Aorta (tissue), 5 donors: ENCODE data around the gene LIX1L. TPM values are rescaled to one million over a fixed set of nuclear protein-coding genes. Genes with fewer than 3 reads are reported as not detected.
A peak's percentile ranks its signal among the peaks of the same experiment; 100 is the strongest.

ENCODE experiments used
- ATAC-seq: fragments of 200-7000 bp; cut with Tn5 transposase; one replicate; pipeline ENCODE4 v1.9.1; 2022; ENCODE audit warnings: moderate library complexity; ENCODE audit not compliant: low FRiP score
- DNase-seq, 2 donors: peaks; one replicate each; pipeline ENCODE4 v3.0.0-alpha.2; 2020
- H3K27ac ChIP-seq, 2 donors: one replicate each; pipeline ENCODE4 v1.5.1; 2013; ENCODE audit warnings: low read length in 2 of 2, mild to moderate bottlenecking in 2 of 2, moderate library complexity in 2 of 2, control low read depth in 1 of 2, inconsistent platforms in 1 of 2, low read depth in 1 of 2
- H3K27me3 ChIP-seq, 2 donors: one replicate each; pipeline ENCODE4 v1.6.1; 2013; ENCODE audit warnings: control low read depth in 1 of 2, low read length in 1 of 2, mild to moderate bottlenecking in 1 of 2, moderate library complexity in 1 of 2; ENCODE audit not compliant: insufficient read depth in 2 of 2, control insufficient read depth in 1 of 2
- H3K36me3 ChIP-seq, 2 donors: one replicate each; pipeline ENCODE4 v1.6.1; 2013; ENCODE audit warnings: control low read depth in 1 of 2, low read length in 1 of 2, mild to moderate bottlenecking in 1 of 2; ENCODE audit not compliant: insufficient read depth in 2 of 2, control insufficient read depth in 1 of 2
- H3K4me1 ChIP-seq, 2 donors: one replicate each; pipeline ENCODE4 v1.6.1; 2013; ENCODE audit warnings: low read length in 2 of 2, control low read depth in 1 of 2, mild to moderate bottlenecking in 1 of 2, moderate library complexity in 1 of 2; ENCODE audit not compliant: insufficient read depth in 2 of 2, control insufficient read depth in 1 of 2
- H3K4me3 ChIP-seq, 2 donors: one replicate each; pipeline ENCODE4 v1.5.1; 2013; ENCODE audit warnings: low read length in 2 of 2, control low read depth in 1 of 2, mild to moderate bottlenecking in 1 of 2
- H3K9me3 ChIP-seq: one replicate; pipeline ENCODE4 v1.6.1; 2013; ENCODE audit warnings: mild to moderate bottlenecking, low read length; ENCODE audit not compliant: control insufficient read depth
- WGBS, 2 donors: extraction: QIAGEN DNeasy Blood & Tissue Kit; methylation state at CpG; one replicate each; pipeline ENCODE4 v1.1.7; 2013; 5-methylcytosine and 5-hydroxymethylcytosine counted together
- intact Hi-C, 2 donors: fragments of 100-400 bp; cut with DNase I; formaldehyde crosslinking; loops; one replicate each; pipeline versions ENCODE4 v1.14.2 to v1.15.0; 2022
- long read RNA-seq, 2 donors: library from polyadenylated mRNA; unstranded; transcript quantifications; one replicate each; pipeline ENCODE4 v2.0.0, GENCODE V29; 2020 to 2021
- polyA plus RNA-seq, 2 donors: library from polyadenylated mRNA; stranded (reverse); fragments of 200-250 nt; gene quantifications; one replicate each; pipeline ENCODE4 v1.2.3, GENCODE V29; 2013
- total RNA-seq, 2 donors: library from RNA; stranded (reverse); fragmentation: NEBNext Ultra II Directional; extraction: Animal tissue kit (Norgen Biotek cat#: 25700); gene quantifications; one replicate each; pipeline ENCODE4 v1.2.1, GENCODE V29; 2021
- donor health status: healthy with polysubstance abuse.
- donor health status: Bipolar disorder and iron deficiency.
- donor health status: DM: no; HTN: no; CAD: no.
- donor health status: DM: no; HTN: no; CAD: no.
- donor health status: DM: yes; HTN: yes; CAD: no.

LIX1L gene
- total RNA-seq, result 10 to 100 TPM; 53.2 to 60.0 TPM
- 10 to 100 TPM; 18.0 to 29.3 TPM for polyA plus RNA-seq
- long read RNA-seq, donor 1, partial matches to known transcripts, result 2 of 24 reads
- long read RNA-seq, donor 1, other reads (novel, unspliced or antisense), result 21 of 24 reads
- long read RNA-seq, donor 2, transcript LIX1L-201 (6 exons, 3,975 nt), result major isoform, 7 of 19 reads
- long read RNA-seq, donor 2, partial matches to known transcripts, result 1 of 19 reads
- long read RNA-seq, donor 2, other reads (novel, unspliced or antisense), result 11 of 19 reads

- ATAC-seq (peak; percentile 92), DNase-seq (peak; percentile 98)
- 0% methylated on average over 48 to 60 of the region's 60 CpGs for WGBS, 2 donors
- Histone ChIP-seq H3K9me3 (no peaks in the 10 kb centered on the region), H3K4me1 (peaks cover 3 to 4% of the 10 kb centered on the region in 2 donors), H3K36me3 (no peaks in the 10 kb centered on the region), H3K27me3 (no peaks in the 10 kb centered on the region), H3K27ac (peak within 1 kb of the TSS; percentile 89 to 97), H3K4me3 (peak within 1 kb of the TSS; percentile 64 to 97)
- intact Hi-C loops, result loop anchor here in 1 of 2 donors (2.0 to 10.0 kb wide), 3 partner anchors 31 to 83 kb away; partner anchors contain the start of genes PEX11B and RBM8A
Measured at GRCh38 chr1:145957443-145958319, at the start of gene LIX1L. Gene LIX1L (minus strand): TSS chr1:145958017. CDS start chr1:145957927, 90 bp downstream.

DNA sequence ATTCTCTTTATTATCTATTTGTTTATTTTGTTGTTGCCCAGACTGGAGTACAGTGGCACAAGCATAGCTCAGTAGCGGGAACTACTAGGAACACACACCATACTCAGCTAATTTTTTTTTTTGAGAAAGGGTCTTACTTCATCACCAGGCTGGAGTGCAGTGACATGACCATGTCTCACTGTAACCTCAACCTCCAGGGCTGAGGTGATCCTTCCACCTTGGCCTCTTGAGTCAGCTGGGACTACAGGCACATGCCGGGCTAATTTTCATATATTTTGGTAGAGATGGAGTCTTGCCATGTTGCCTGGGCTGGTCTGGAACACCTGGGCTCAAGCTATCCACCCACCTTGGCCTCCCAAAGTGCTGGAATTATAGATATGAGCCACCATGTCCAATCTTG is 43.9 kb upstream of the LIX1L start:
- Histone ChIP-seq H3K27ac (no peak overlapping the region), H3K36me3 (no peaks in the 10 kb centered on the region), H3K4me1 (no peaks in the 10 kb centered on the region), H3K9me3 (no peaks in the 10 kb centered on the region), H3K4me3 (no peak overlapping the region), H3K27me3 (no peaks in the 10 kb centered on the region)
- intact Hi-C loops, result no loop called here
- DNase-seq (no peak), ATAC-seq (no peak)
- 98% methylated on average over 2 of the region's 2 CpGs for WGBS, 2 donors

GRCh38 chr1:145999321-146000024 is 41.7 kb upstream of the LIX1L start:
- no peaks in the 10 kb centered on the region for H3K27me3 ChIP-seq
- 1 to 3% methylated on average over 5 of the region's 5 CpGs for WGBS, 2 donors
- DNase-seq (no peak), ATAC-seq (no peak)
- H3K4me1 ChIP-seq, result peaks cover 0 to 3% of the 10 kb centered on the region in 2 donors
- peak overlapping the region in 1 of 2 donors; percentile 69 for H3K27ac ChIP-seq
- intact Hi-C loops, result no loop called here
- H3K4me3 ChIP-seq, result no peak overlapping the region
- H3K36me3 ChIP-seq, result peaks cover 0 to 2% of the 10 kb centered on the region in 2 donors
- no peaks in the 10 kb centered on the region for H3K9me3 ChIP-seq

GRCh38 chr1:145997718-145998023 is 39.9 kb upstream of the LIX1L start:
- intact Hi-C loops, result loop anchor here in 1 of 2 donors (2.0 kb wide), 1 partner anchor 15 kb away; no protein-coding TSS in a partner anchor
- Histone ChIP-seq H3K27ac (no peak overlapping the region), H3K36me3 (peaks cover 6 to 8% of the 10 kb centered on the region in 2 donors), H3K9me3 (no peaks in the 10 kb centered on the region), H3K4me1 (peaks cover 8 to 17% of the 10 kb centered on the region in 2 donors), H3K4me3 (peak overlapping the region in 1 of 2 donors; percentile 28), H3K27me3 (no peaks in the 10 kb centered on the region)
- WGBS, 2 donors, result 13 to 16% methylated on average over 3 of the region's 3 CpGs
- ATAC-seq, result no peak
- DNase-seq, result no peak

- intact Hi-C loops, result loop anchor here in 1 of 2 donors (2.0 kb wide), 1 partner anchor 14 kb away; no protein-coding TSS in a partner anchor
- no peaks in the 10 kb centered on the region for H3K9me3 ChIP-seq
- ATAC-seq, result peak; percentile 11
- WGBS, 2 donors, result 17% methylated on average over 12 of the region's 12 CpGs
- peak in 1 of 2 donors; percentile 59 for DNase-seq
- peaks cover 8 to 20% of the 10 kb centered on the region in 2 donors for H3K4me1 ChIP-seq
- no peaks in the 10 kb centered on the region for H3K27me3 ChIP-seq
- peak overlapping the region; percentile 14 to 28 for H3K4me3 ChIP-seq
- peaks cover 6 to 8% of the 10 kb centered on the region in 2 donors for H3K36me3 ChIP-seq
- H3K27ac ChIP-seq, result peak overlapping the region; percentile 61 to 71
Measured at GRCh38 chr1:145997016-145997717, 39.4 kb upstream of the LIX1L start.

GRCh38 chr1:145996433-145997015 is 38.7 kb upstream of the LIX1L start, which contains the start of gene TXNIP:
Gene TXNIP (minus strand): TSS chr1:145996579. CDS start chr1:145996266, 313 bp downstream.
- H3K36me3 ChIP-seq, result peaks cover 6 to 8% of the 10 kb centered on the region in 2 donors
- no peaks in the 10 kb centered on the region for H3K27me3 ChIP-seq
- H3K4me1 ChIP-seq, result peaks cover 8 to 20% of the 10 kb centered on the region in 2 donors
- peak within 1 kb of the TSS; percentile 61 to 71 for H3K27ac ChIP-seq
- WGBS, 2 donors, result 0 to 1% methylated on average over 30 of the region's 30 CpGs
- DNase-seq (peak; percentile 99), ATAC-seq (peak; percentile 95)
- no peaks in the 10 kb centered on the region for H3K9me3 ChIP-seq
- intact Hi-C loops, result loop anchor here in 1 of 2 donors (2.0 kb wide), 1 partner anchor 14 kb away; no protein-coding TSS in a partner anchor
- peak within 1 kb of the TSS; percentile 73 to 90 for H3K4me3 ChIP-seq

- WGBS, 2 donors, result 0 to 1% methylated on average over 13 of the region's 13 CpGs
- H3K27me3 ChIP-seq, result no peaks in the 10 kb centered on the region
- H3K27ac ChIP-seq, result peak overlapping the region; percentile 36 to 46
- peak overlapping the region; percentile 73 to 90 for H3K4me3 ChIP-seq
- DNase-seq, result no peak
- peaks cover 8 to 20% of the 10 kb centered on the region in 2 donors for H3K4me1 ChIP-seq
- peaks cover 6 to 8% of the 10 kb centered on the region in 2 donors for H3K36me3 ChIP-seq
- intact Hi-C loops, result loop anchor here in 1 of 2 donors (2.0 kb wide), 1 partner anchor 13 kb away; no protein-coding TSS in a partner anchor
- ATAC-seq, result no peak
- no peaks in the 10 kb centered on the region for H3K9me3 ChIP-seq
Measured at GRCh38 chr1:145995964-145996432, 38.2 kb upstream of the LIX1L start.
